Kidney epithelial cell (primary cell): ENCODE results near the gene NRDC. TPM values are rescaled to one million over a fixed set of nuclear protein-coding genes. Genes with fewer than 3 reads are reported as not detected.

Experiments used
- DNase-seq: peaks from one replicate; pipeline ENCODE4 v3.0.0-alpha.2; 2010; ENCODE audit warnings: low read depth
- H3K27me3 ChIP-seq: 2 replicates; pipeline ENCODE4 v1.6.0; 2011; ENCODE audit warnings: low read length; ENCODE audit not compliant: control insufficient read depth, insufficient read depth
- H3K36me3 ChIP-seq: 2 replicates; pipeline ENCODE4 v1.5.1; 2011; ENCODE audit warnings: low read length; ENCODE audit not compliant: control insufficient read depth, insufficient read depth
- H3K4me3 ChIP-seq: 2 replicates; pipeline ENCODE4 v1.5.1; 2011; ENCODE audit warnings: low read depth, mild to moderate bottlenecking, control low read depth, low read length
- CTCF ChIP-seq: IDR thresholded peaks from 2 replicates; pipeline ENCODE4 v1.5.1; 2011; ENCODE audit warnings: mild to moderate bottlenecking, moderate library complexity, low read length, control low read depth, inconsistent platforms; ENCODE audit not compliant: insufficient read depth, poor library complexity, severe bottlenecking
- total RNA-seq: library from RNA; depleted of rRNA; stranded (reverse); fragments of >200 nt; gene quantifications from 2 replicates; pipeline ENCODE4 v1.2.3, GENCODE V29; 2015

Gene NRDC
- total RNA-seq, 1 donor from 2014 or later: 62.2 TPM

GRCh38 chr1:51861669-51862068 lies 16.9 kb downstream of the NRDC start:
- DNase-seq: no peak

GRCh38 chr1:51859735-51860134 lies 18.8 kb downstream of the NRDC start:
- H3K36me3 ChIP-seq: no peaks in the 10 kb centered on the region
- no peak for DNase-seq
- H3K4me3 ChIP-seq: no peak overlapping the region
- TF ChIP-seq CTCF: no peak
- no peaks in the 10 kb centered on the region for H3K27me3 ChIP-seq

More at GRCh38 chr1:51861669-51862068, 16.9 kb downstream of the NRDC start:
- Histone ChIP-seq H3K4me3 (no peak overlapping the region), H3K36me3 (no peaks in the 10 kb centered on the region), H3K27me3 (no peaks in the 10 kb centered on the region)
- TF ChIP-seq CTCF: no peak

- H3K27me3 ChIP-seq: no peaks in the 10 kb centered on the region
- no peaks in the 10 kb centered on the region for H3K36me3 ChIP-seq
- no peak for DNase-seq
- TF ChIP-seq CTCF: no peak
- H3K4me3 ChIP-seq: no peak overlapping the region
These were observed 19.2 kb downstream of the NRDC start for GRCh38 chr1:51859333-51859732.

GRCh38 chr1:51858892-51859291 lies 19.6 kb downstream of the NRDC start:
- no peaks in the 10 kb centered on the region for H3K27me3 ChIP-seq
- no peak overlapping the region for H3K4me3 ChIP-seq
- no peak for DNase-seq
- no peaks in the 10 kb centered on the region for H3K36me3 ChIP-seq
- no peak for TF ChIP-seq CTCF

GRCh38 chr1:51856745-51857144 lies 21.8 kb downstream of the NRDC start:
- no peak for TF ChIP-seq CTCF
- no peaks in the 10 kb centered on the region for H3K27me3 ChIP-seq
- no peak for DNase-seq
- H3K36me3 ChIP-seq: no peaks in the 10 kb centered on the region
- no peak overlapping the region for H3K4me3 ChIP-seq

GRCh38 chr1:51855624-51856023 lies 22.9 kb downstream of the NRDC start:
- H3K36me3 ChIP-seq: no peaks in the 10 kb centered on the region
- H3K27me3 ChIP-seq: no peaks in the 10 kb centered on the region
- no peak overlapping the region for H3K4me3 ChIP-seq
- DNase-seq: no peak
- TF ChIP-seq CTCF: no peak
